IMR-90 (cell line): ENCODE results near the gene VAT1L. TPM values are rescaled to one million over a fixed set of nuclear protein-coding genes. Genes with fewer than 3 reads are reported as not detected.

Experiments
- ATAC-seq: fragments of 200-7000 bp; cut with Tn5 transposase; 2 replicates; pipeline ENCODE4 v1.9.1; 2020; ENCODE audit warnings: low read depth, mild to moderate bottlenecking, moderate library complexity
- BruUV-seq: library from RNA; stranded (reverse); fragments of 400-500 nt; replicated peaks from 2 replicates; lab custom pipeline; 2021; lab: Mats Ljungman, UMichigan
- CTCF ChIA-PET: fragments of 300-600 bp; formaldehyde crosslinking; extraction: SDS; loops from one replicate; lab custom pipeline; 2021; ENCODE audit warnings: antibody characterized with exemption; lab: Yijun Ruan, JAX
- POLR2A ChIA-PET: fragments of 300-600 bp; sonication (Branson Sonifier 250); formaldehyde crosslinking; loops from one replicate; lab custom pipeline; 2022; ENCODE audit warnings: antibody characterized with exemption; ENCODE audit not compliant: unreplicated experiment; lab: Charles Lee
- DNase-seq: peaks from one replicate; pipeline ENCODE4 v3.0.0; 2013
- H2AFZ ChIP-seq: replicated peaks from 2 replicates; pipeline ENCODE3; 2013; ENCODE audit warnings: low read length, mild to moderate bottlenecking; ENCODE audit not compliant: poor library complexity
- H2AK5ac ChIP-seq: 2 replicates; pipeline ENCODE4 v1.6.1; 2013; ENCODE audit warnings: low read depth, low read length, inconsistent platforms
- H2AK9ac ChIP-seq: replicated peaks from 2 replicates; pipeline ENCODE3; 2013; ENCODE audit warnings: mild to moderate bottlenecking, low read depth, low read length, moderate library complexity; ENCODE audit not compliant: poor library complexity
- H2BK120ac ChIP-seq: 2 replicates; pipeline ENCODE4 v1.6.1; 2013; ENCODE audit warnings: low read depth, low read length, inconsistent platforms
- H2BK15ac ChIP-seq: 3 replicates; pipeline ENCODE4 v1.6.1; 2013; ENCODE audit warnings: low read depth, low read length, inconsistent platforms
- H2BK20ac ChIP-seq: 2 replicates; pipeline ENCODE4 v1.6.1; 2013; ENCODE audit warnings: low read depth, mild to moderate bottlenecking, inconsistent platforms, low read length, moderate library complexity
- H2BK5ac ChIP-seq: 2 replicates; pipeline ENCODE4 v1.6.1; 2013; ENCODE audit warnings: mild to moderate bottlenecking, low read depth, low read length, inconsistent platforms; ENCODE audit not compliant: poor library complexity, severe bottlenecking
- H3K14ac ChIP-seq: replicated peaks from 2 replicates; pipeline ENCODE4 v1.6.1; 2013; ENCODE audit warnings: low read depth, low read length, inconsistent platforms
- H3K18ac ChIP-seq: 2 replicates; pipeline ENCODE4 v1.6.1; 2013; ENCODE audit warnings: low read depth, low read length, control low read depth
- H3K23ac ChIP-seq: 2 replicates; pipeline ENCODE4 v1.6.1; 2013; ENCODE audit warnings: low read depth, low read length, inconsistent platforms
- H3K27ac ChIP-seq: 2 replicates; pipeline ENCODE4 v1.5.1; 2013; ENCODE audit warnings: mild to moderate bottlenecking, control low read depth, low read length; ENCODE audit not compliant: insufficient read depth
- H3K27me3 ChIP-seq: 2 replicates; pipeline ENCODE4 v1.6.1; 2013; ENCODE audit warnings: low read length; ENCODE audit not compliant: control insufficient read depth, insufficient read depth
- H3K36me3 ChIP-seq: 2 replicates; pipeline ENCODE4 v1.6.1; 2013; ENCODE audit warnings: low read length, mixed read lengths; ENCODE audit not compliant: control insufficient read depth, insufficient read depth
- H3K4ac ChIP-seq: 2 replicates; pipeline ENCODE4 v1.6.1; 2013; ENCODE audit warnings: low read depth, low read length, inconsistent platforms
- H3K4me1 ChIP-seq: 2 replicates; pipeline ENCODE4 v1.6.1; 2013; ENCODE audit warnings: low read length, mixed read lengths; ENCODE audit not compliant: control insufficient read depth, insufficient read depth
- H3K4me2 ChIP-seq: 2 replicates; pipeline ENCODE4 v1.6.1; 2013; ENCODE audit warnings: low read depth, mild to moderate bottlenecking, control low read depth, low read length, moderate library complexity
- H3K4me3 ChIP-seq: 2 replicates; pipeline ENCODE4 v1.5.1; 2013; ENCODE audit warnings: low read depth, mild to moderate bottlenecking, control low read depth, low read length, moderate library complexity; ENCODE audit not compliant: insufficient read depth
- H3K56ac ChIP-seq: 2 replicates; pipeline ENCODE4 v1.6.1; 2013; ENCODE audit warnings: low read length, inconsistent platforms; ENCODE audit not compliant: insufficient read depth; ENCODE audit errors: extremely low read depth
- H3K79me1 ChIP-seq, 2 experiments: 2 replicates each; pipeline ENCODE4 v1.6.1; 2013; ENCODE audit warnings: low read length in 2 of 2, inconsistent platforms in 1 of 2, low read depth in 1 of 2
- H3K9ac ChIP-seq: 2 replicates; pipeline ENCODE4 v1.6.1; 2013; ENCODE audit warnings: low read depth, low read length, control low read depth
- H3K9me1 ChIP-seq: 2 replicates; pipeline ENCODE4 v1.6.1; 2013; ENCODE audit warnings: low read length, inconsistent platforms; ENCODE audit not compliant: insufficient read depth
- H3K9me3 ChIP-seq: 2 replicates; pipeline ENCODE4 v1.6.1; 2013; ENCODE audit warnings: low read length; ENCODE audit not compliant: control insufficient read depth, insufficient read depth
- H4K20me1 ChIP-seq: 2 replicates; pipeline ENCODE4 v1.6.1; 2013; ENCODE audit warnings: low read length, inconsistent platforms; ENCODE audit not compliant: insufficient read depth
- H4K5ac ChIP-seq: 2 replicates; pipeline ENCODE4 v1.6.1; 2013; ENCODE audit warnings: mild to moderate bottlenecking, low read depth, low read length, control low read depth
- H4K8ac ChIP-seq, 2 experiments: 2 replicates each; pipeline ENCODE4 v1.6.1; 2013; ENCODE audit warnings: low read depth in 2 of 2, low read length in 2 of 2, control low read depth in 1 of 2, inconsistent platforms in 1 of 2
- H4K91ac ChIP-seq: 2 replicates; pipeline ENCODE4 v1.6.1; 2013; ENCODE audit warnings: low read depth, low read length, inconsistent platforms; ENCODE audit not compliant: insufficient read depth
- BHLHE40 ChIP-seq: fragments of 150-350 bp; IDR thresholded peaks from 2 replicates; pipeline ENCODE4 v1.6.1; 2016; ENCODE audit warnings: mild to moderate bottlenecking, low read depth, low read length
- CEBPB ChIP-seq: IDR thresholded peaks from 2 replicates; pipeline ENCODE4 v1.6.1; 2012; ENCODE audit warnings: low read depth, low read length, improper control_type of control experiment
- CHD1 ChIP-seq: IDR thresholded peaks from 2 replicates; pipeline ENCODE4 v1.6.1; 2012; ENCODE audit warnings: low read depth, low read length, improper control_type of control experiment
- CTCF ChIP-seq: conservative IDR thresholded peaks from 2 replicates; pipeline ENCODE4 v1.5.1; 2012; ENCODE audit warnings: mild to moderate bottlenecking, low read depth, low read length, improper control_type of control experiment
- FOS ChIP-seq: fragments of 150-350 bp; IDR thresholded peaks from 2 replicates; pipeline ENCODE4 v1.6.1; 2016; ENCODE audit warnings: low read depth, low read length
- MAFK ChIP-seq: IDR thresholded peaks from 2 replicates; pipeline ENCODE4 v1.6.1; 2012; ENCODE audit warnings: low read depth, low read length, improper control_type of control experiment
- MAZ ChIP-seq: IDR thresholded peaks from 2 replicates; pipeline ENCODE4 v1.6.1; 2012; ENCODE audit warnings: low read depth, mild to moderate bottlenecking, low read length, improper control_type of control experiment, moderate library complexity, borderline replicate concordance
- MXI1 ChIP-seq: IDR thresholded peaks from 2 replicates; pipeline ENCODE4 v1.6.1; 2012; ENCODE audit warnings: low read depth, mild to moderate bottlenecking, low read length, moderate library complexity, borderline replicate concordance
- NFE2L2 ChIP-seq: fragments of 150-350 bp; IDR thresholded peaks from 2 replicates; pipeline ENCODE4 v1.6.1; 2016; ENCODE audit warnings: low read depth, mild to moderate bottlenecking, low read length
- POLR2A ChIP-seq: IDR thresholded peaks from 2 replicates; pipeline ENCODE4 v1.6.1; 2012; ENCODE audit warnings: mild to moderate bottlenecking, low read depth, low read length
- RAD21 ChIP-seq: IDR thresholded peaks from 2 replicates; pipeline ENCODE4 v1.6.1; 2012; ENCODE audit warnings: low read length, improper control_type of control experiment
- RCOR1 ChIP-seq: IDR thresholded peaks from 2 replicates; pipeline ENCODE4 v1.6.1; 2012; ENCODE audit warnings: mild to moderate bottlenecking, low read length, improper control_type of control experiment; ENCODE audit not compliant: insufficient replicate concordance
- RFX5 ChIP-seq: IDR thresholded peaks from 2 replicates; pipeline ENCODE4 v1.8.0; 2012; ENCODE audit warnings: low read depth, mild to moderate bottlenecking, low read length, moderate library complexity
- SMC3 ChIP-seq: fragments of 150-350 bp; IDR thresholded peaks from 2 replicates; pipeline ENCODE4 v1.6.1; 2016; ENCODE audit warnings: low read depth, mild to moderate bottlenecking, antibody characterized with exemption, low read length, moderate library complexity
- WGBS, 2 experiments: methylation state at CpG; one replicate each; pipeline versions ENCODE4 v1.1.5 to v1.1.7; 2013; ENCODE audit warnings: missing lambda C conversion rate in 2 of 2; ENCODE audit not compliant: insufficient read length in 1 of 2; ENCODE audit errors: extremely low coverage in 2 of 2; 5-methylcytosine and 5-hydroxymethylcytosine counted together
- dilution Hi-C: fragments of 300-500 bp; cut with HindIII; formaldehyde crosslinking; loops from one replicate; pipeline ENCODE4 v1.14.3; 2018; ENCODE audit warnings: low sequenced_read_pairs; ENCODE audit not compliant: unreplicated experiment
- in situ Hi-C: fragments of 300-500 bp; cut with MboI; formaldehyde crosslinking; loops from 3 replicates; pipeline ENCODE4 v1.14.3; 2019; ENCODE audit warnings: low sequenced_read_pairs, inconsistent platforms, mixed read lengths
- intact Hi-C: fragments of 100-400 bp; cut with micrococcal nuclease; formaldehyde crosslinking; loops from 2 replicates; pipeline ENCODE4 v1.10.0; 2022
- polyA plus RNA-seq, 3 experiments: library from polyadenylated mRNA; depleted of rRNA; stranded (reverse); fragments of >200 nt; gene quantifications; 2 replicates each; pipeline ENCODE4 v1.2.3, GENCODE V29; 2012; ENCODE audit warnings: low replicate concordance in 1 of 3
- total RNA-seq: library from RNA; depleted of rRNA; stranded (reverse); fragments of >200 nt; gene quantifications from 2 replicates; pipeline ENCODE4 v1.2.3, GENCODE V29; 2012
- TF ChIP-seq, protein P1 (sequence below): fragments of 150-350 bp; IDR thresholded peaks from 2 replicates; pipeline ENCODE4 v1.6.1; 2017; ENCODE audit warnings: mild to moderate bottlenecking, antibody characterized with exemption, low read length, low read depth
- TF ChIP-seq, protein P2 (sequence below): fragments of 150-350 bp; IDR thresholded peaks from 2 replicates; pipeline ENCODE4 v1.6.1; 2016; ENCODE audit warnings: low read depth, mild to moderate bottlenecking, low read length, moderate library complexity, borderline replicate concordance

Gene VAT1L
- total and polyA plus RNA-seq, 2 of the 4 experiments (the other 2 are of a cell fraction) = 15.4 to 18.5 TPM

- no peaks in the 10 kb centered on the region for H3K79me1 ChIP-seq
- H2AK9ac ChIP-seq = no peak overlapping the region
- H3K9me1 ChIP-seq = peaks cover 11% of the 10 kb centered on the region
- H2AFZ ChIP-seq = no peak overlapping the region
- H3K27me3 ChIP-seq = no peaks in the 10 kb centered on the region
- no peak overlapping the region for H3K4me3 ChIP-seq
- ChIA-PET CTCF (no interaction called here), POLR2A (no interaction called here)
- dilution Hi-C loops = no loop called here
- H3K18ac ChIP-seq = no peak overlapping the region
- no peak overlapping the region for H3K4ac ChIP-seq
- no peak overlapping the region for H2BK5ac ChIP-seq
- H2BK20ac ChIP-seq = no peak overlapping the region
- H3K9me3 ChIP-seq = no peaks in the 10 kb centered on the region
- H3K14ac ChIP-seq = no peak overlapping the region
- no peak overlapping the region for H2BK120ac ChIP-seq
- WGBS, 2 experiments = 100% methylated on average over 1 of the region's 4 CpGs; no CpG with 5 or more reads in 1 of the 2 experiments
- ATAC-seq (no peak), DNase-seq (no peak)
- TF ChIP-seq FOS = no peak
- no peak for TF ChIP-seq SMC3
- TF ChIP-seq CTCF = no peak
- TF ChIP-seq RCOR1 = no peak
- no peak for TF ChIP-seq RAD21
- TF ChIP-seq NFE2L2 = no peak
- no peak for TF ChIP-seq RFX5
- TF ChIP-seq CEBPB = no peak
- no peak for TF ChIP-seq CHD1
- TF ChIP-seq MAZ = no peak
- TF ChIP-seq, protein P1, sequence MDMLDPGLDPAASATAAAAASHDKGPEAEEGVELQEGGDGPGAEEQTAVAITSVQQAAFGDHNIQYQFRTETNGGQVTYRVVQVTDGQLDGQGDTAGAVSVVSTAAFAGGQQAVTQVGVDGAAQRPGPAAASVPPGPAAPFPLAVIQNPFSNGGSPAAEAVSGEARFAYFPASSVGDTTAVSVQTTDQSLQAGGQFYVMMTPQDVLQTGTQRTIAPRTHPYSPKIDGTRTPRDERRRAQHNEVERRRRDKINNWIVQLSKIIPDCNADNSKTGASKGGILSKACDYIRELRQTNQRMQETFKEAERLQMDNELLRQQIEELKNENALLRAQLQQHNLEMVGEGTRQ = no peak
- TF ChIP-seq MXI1 = no peak
- TF ChIP-seq, protein P2, sequence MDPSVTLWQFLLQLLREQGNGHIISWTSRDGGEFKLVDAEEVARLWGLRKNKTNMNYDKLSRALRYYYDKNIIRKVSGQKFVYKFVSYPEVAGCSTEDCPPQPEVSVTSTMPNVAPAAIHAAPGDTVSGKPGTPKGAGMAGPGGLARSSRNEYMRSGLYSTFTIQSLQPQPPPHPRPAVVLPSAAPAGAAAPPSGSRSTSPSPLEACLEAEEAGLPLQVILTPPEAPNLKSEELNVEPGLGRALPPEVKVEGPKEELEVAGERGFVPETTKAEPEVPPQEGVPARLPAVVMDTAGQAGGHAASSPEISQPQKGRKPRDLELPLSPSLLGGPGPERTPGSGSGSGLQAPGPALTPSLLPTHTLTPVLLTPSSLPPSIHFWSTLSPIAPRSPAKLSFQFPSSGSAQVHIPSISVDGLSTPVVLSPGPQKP = no peak
- no peak for TF ChIP-seq BHLHE40
- no peak for TF ChIP-seq MAFK
- TF ChIP-seq POLR2A = no peak
- no peak overlapping the region for H3K27ac ChIP-seq
- H3K36me3 ChIP-seq = no peaks in the 10 kb centered on the region
- H4K91ac ChIP-seq = no peak overlapping the region
- no peak overlapping the region for H4K8ac ChIP-seq
- H3K4me2 ChIP-seq = no peak overlapping the region
- H2BK15ac ChIP-seq = no peak overlapping the region
- no peaks in the 10 kb centered on the region for H4K20me1 ChIP-seq
- no TSS peak for BruUV-seq
- no peak overlapping the region for H3K56ac ChIP-seq
- intact Hi-C loops = no loop called here
- no peak overlapping the region for H2AK5ac ChIP-seq
- no peak overlapping the region for H3K9ac ChIP-seq
- H4K5ac ChIP-seq = no peak overlapping the region
- in situ Hi-C loops = no loop called here
- H3K23ac ChIP-seq = no peak overlapping the region
- H3K4me1 ChIP-seq = peaks cover 16% of the 10 kb centered on the region
Observed at GRCh38 chr16:77920984-77921383, 132.6 kb downstream of the VAT1L start.
